NCI-H2029 treated with DMSO at 0.1 percent for 48 hours (cell line): ENCODE results near the gene IL13.

ENCODE experiments used
- DNase-seq: peaks from one replicate; lab custom pipeline; 2025; lab: John Stamatoyannopoulos, UW

IL13 gene

GRCh38 chr5:132655821-132656773 lies 1.9 kb upstream of the IL13 start:
- DNase-seq: no peak

- no peak for DNase-seq
Measured at GRCh38 chr5:132656774-132657355, 1.1 kb upstream of the IL13 start.

GRCh38 chr5:132658381-132659302 lies 669 bp downstream of the IL13 start:
- DNase-seq: no peak

GRCh38 chr5:132659598-132660493 lies 1.9 kb downstream of the IL13 start:
- DNase-seq: no peak

GRCh38 chr5:132661231-132662003 lies 3.4 kb downstream of the IL13 start:
- DNase-seq: no peak

- no peak for DNase-seq
Measured at GRCh38 chr5:132662004-132662401, 4.0 kb downstream of the IL13 start.

- DNase-seq: no peak
Measured at GRCh38 chr5:132662925-132663770, 5.2 kb downstream of the IL13 start.

GRCh38 chr5:132663771-132664695 lies 6.1 kb downstream of the IL13 start:
- no peak for DNase-seq

GRCh38 chr5:132664696-132665209 lies 6.8 kb downstream of the IL13 start:
- no peak for DNase-seq

GRCh38 chr5:132665574-132666080 lies 7.7 kb downstream of the IL13 start:
- no peak for DNase-seq

GRCh38 chr5:132666310-132667123 lies 8.5 kb downstream of the IL13 start:
- DNase-seq: no peak

GRCh38 chr5:132667309-132667708 lies 9.3 kb downstream of the IL13 start:
- DNase-seq: no peak

GRCh38 chr5:132667761-132668705 lies 10.1 kb downstream of the IL13 start:
- no peak for DNase-seq

GRCh38 chr5:132668706-132669454 lies 10.9 kb downstream of the IL13 start:
- no peak for DNase-seq

- no peak for DNase-seq
Measured at GRCh38 chr5:132669455-132669820, 11.5 kb downstream of the IL13 start.
